Measurements from ENCODE around the gene TNFRSF14. TPM values are rescaled to one million over a fixed set of nuclear protein-coding genes. Genes with fewer than 3 reads are reported as not detected.

TNFRSF14 gene
- total and polyA plus RNA-seq, 2 of the 13 experiments (the other 11 are each of a cell fraction or from before 2014, with no cell fraction given): 11.9 to 49.9 TPM

GRCh38 chr1:2556678-2557481 is 709 bp downstream of the TNFRSF14 start (continued):
- TF ChIP-seq UBTF (CRISPR knock-in tag; IDR thresholded peaks at IDR 0.05): peak; percentile 54
- no peak for TF ChIP-seq ZBTB40 (IDR thresholded peaks at IDR 0.05)
- 0 out of 2 replicates have a peak, but pooled peaks have one; percentile 11 for TF ChIP-seq ZBTB40 (CRISPR knock-in tag; IDR thresholded peaks at IDR 0.05)
- TF ChIP-seq MYC (CRISPR knock-in tag; IDR thresholded peaks at IDR 0.05; ENCODE audit: borderline replicate concordance): peak; percentile 51
- no peak for TF ChIP-seq GABPA (IDR thresholded peaks at IDR 0.05; ENCODE audit: low read depth, low read length)
- TF ChIP-seq GABPA (CRISPR knock-in tag; IDR thresholded peaks at IDR 0.05; ENCODE audit: low read depth): peak; percentile 63; the same call in 1 of the 2 replicates
- TF ChIP-seq ZNF781 (CRISPR knock-in tag; IDR thresholded peaks at IDR 0.05; ENCODE audit: borderline replicate concordance, not compliant biosample characterization): peak; percentile 47
- TF ChIP-seq ZNF546 (CRISPR knock-in tag; conservative IDR thresholded peaks at IDR 0.05): 0 out of 2 replicates have a peak, but pooled peaks have one; percentile 35
- TF ChIP-seq CERS6 (CRISPR knock-in tag; IDR thresholded peaks at IDR 0.05): no peak
- TF ChIP-seq ZNF589 (CRISPR knock-in tag; conservative IDR thresholded peaks at IDR 0.05): 0 out of 2 replicates have a peak, but pooled peaks have one; percentile 66
- TF ChIP-seq ZMYM2 (CRISPR knock-in tag; IDR thresholded peaks at IDR 0.05): 0 out of 2 replicates have a peak, but pooled peaks have one; percentile 17
- TF ChIP-seq DNMT1 (CRISPR knock-in tag; IDR thresholded peaks at IDR 0.05): 0 out of 2 replicates have a peak, but pooled peaks have one; percentile 56
- TF ChIP-seq ZNF501 (CRISPR knock-in tag; IDR thresholded peaks at IDR 0.05): peak; percentile 7; the same call in 1 of the 2 replicates

All from HepG2 (cell line).